ENCODE results near the gene BFAR.

BFAR gene

DNA sequence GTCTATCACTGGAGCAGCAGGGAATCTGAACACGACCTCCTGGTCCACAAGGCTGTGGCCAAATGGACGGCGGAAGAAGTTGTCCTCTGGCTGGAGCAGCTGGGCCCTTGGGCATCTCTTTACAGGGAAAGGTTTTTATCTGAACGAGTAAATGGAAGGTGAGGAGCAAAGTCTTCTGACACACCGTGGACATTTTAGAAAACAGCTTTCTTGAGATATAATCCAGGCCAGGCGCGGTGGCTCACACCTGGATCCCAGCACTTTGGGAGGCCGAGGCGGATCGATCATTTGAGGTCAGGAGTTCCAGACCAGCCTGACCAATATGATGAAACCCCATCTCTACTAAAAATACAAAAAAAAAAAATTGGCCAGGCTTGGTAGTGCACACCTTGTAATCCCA, 17.1 kb downstream of the BFAR start:
- no peak overlapping the region for H3K9ac ChIP-seq (ENCODE audit: low read length)
- no peaks in the 10 kb centered on the region for H3K9me2 ChIP-seq (ENCODE audit: low read depth, low read length)
- no peak overlapping the region for H2AFZ ChIP-seq (ENCODE audit: low read length)
- H3F3A ChIP-seq (ENCODE audit: insufficient read depth, low read length): no peaks in the 10 kb centered on the region
- no peak for TF ChIP-seq EZH2 (IDR thresholded peaks at IDR 0.05; ENCODE audit: borderline replicate concordance, low read length)
- TF ChIP-seq, protein P1, sequence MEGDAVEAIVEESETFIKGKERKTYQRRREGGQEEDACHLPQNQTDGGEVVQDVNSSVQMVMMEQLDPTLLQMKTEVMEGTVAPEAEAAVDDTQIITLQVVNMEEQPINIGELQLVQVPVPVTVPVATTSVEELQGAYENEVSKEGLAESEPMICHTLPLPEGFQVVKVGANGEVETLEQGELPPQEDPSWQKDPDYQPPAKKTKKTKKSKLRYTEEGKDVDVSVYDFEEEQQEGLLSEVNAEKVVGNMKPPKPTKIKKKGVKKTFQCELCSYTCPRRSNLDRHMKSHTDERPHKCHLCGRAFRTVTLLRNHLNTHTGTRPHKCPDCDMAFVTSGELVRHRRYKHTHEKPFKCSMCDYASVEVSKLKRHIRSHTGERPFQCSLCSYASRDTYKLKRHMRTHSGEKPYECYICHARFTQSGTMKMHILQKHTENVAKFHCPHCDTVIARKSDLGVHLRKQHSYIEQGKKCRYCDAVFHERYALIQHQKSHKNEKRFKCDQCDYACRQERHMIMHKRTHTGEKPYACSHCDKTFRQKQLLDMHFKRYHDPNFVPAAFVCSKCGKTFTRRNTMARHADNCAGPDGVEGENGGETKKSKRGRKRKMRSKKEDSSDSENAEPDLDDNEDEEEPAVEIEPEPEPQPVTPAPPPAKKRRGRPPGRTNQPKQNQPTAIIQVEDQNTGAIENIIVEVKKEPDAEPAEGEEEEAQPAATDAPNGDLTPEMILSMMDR (IDR thresholded peaks at IDR 0.05; ENCODE audit: low read length): no peak
- no peak overlapping the region for H3K4me2 ChIP-seq (ENCODE audit: low read length)
- H3K36me3 ChIP-seq (ENCODE audit: insufficient read depth, low read length): peaks cover 90% of the 10 kb centered on the region
- no peak overlapping the region for H3K27ac ChIP-seq (ENCODE audit: low read depth, low read length, poor library complexity, severe bottlenecking)
- no peak overlapping the region for H3K4me3 ChIP-seq (ENCODE audit: low read depth, low read length, poor library complexity, severe bottlenecking)
- no peaks in the 10 kb centered on the region for H3K4me1 ChIP-seq (ENCODE audit: insufficient read depth, low read length, severe bottlenecking)
- H3K27me3 ChIP-seq (ENCODE audit: insufficient read depth, low read length): no peaks in the 10 kb centered on the region
- H3K9me3 ChIP-seq (ENCODE audit: low read length): no peaks in the 10 kb centered on the region
- H4K20me1 ChIP-seq (ENCODE audit: insufficient read depth, low read length): 0 out of 2 replicates have a peak, but pooled peaks cover 2% of the 10 kb centered on the region
- no peaks in the 10 kb centered on the region; the same call in 1 of the 2 replicates for H3K79me2 ChIP-seq (ENCODE audit: insufficient read depth, low read length)

DNA sequence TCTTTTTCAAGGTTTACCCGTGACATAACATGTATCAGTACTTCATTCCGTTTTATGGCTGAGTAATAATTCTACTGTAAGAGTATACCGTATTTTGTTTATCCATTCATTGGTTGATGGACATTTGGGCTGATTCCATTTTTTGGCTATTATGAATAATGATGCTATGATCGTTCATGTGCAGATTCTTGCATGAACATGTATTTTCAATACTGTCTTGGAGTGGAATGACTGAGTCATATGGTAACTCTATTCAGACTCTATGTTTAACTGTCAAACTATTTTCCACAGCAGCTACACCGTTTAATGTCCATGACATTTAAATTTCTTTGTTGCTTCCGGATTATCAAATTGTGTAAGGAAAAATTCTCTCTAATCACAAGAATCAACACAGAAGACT, 17.9 kb downstream of the BFAR start:
- no peak overlapping the region for H3K9ac ChIP-seq (ENCODE audit: low read length)
- no peak overlapping the region for H3K4me3 ChIP-seq (ENCODE audit: low read depth, low read length, poor library complexity, severe bottlenecking)
- no peaks in the 10 kb centered on the region for H3K27me3 ChIP-seq (ENCODE audit: insufficient read depth, low read length)
- TF ChIP-seq EZH2 (IDR thresholded peaks at IDR 0.05; ENCODE audit: borderline replicate concordance, low read length): no peak
- TF ChIP-seq, protein P1 (IDR thresholded peaks at IDR 0.05; ENCODE audit: low read length): no peak
- H3K9me3 ChIP-seq (ENCODE audit: low read length): no peaks in the 10 kb centered on the region
- H3K4me1 ChIP-seq (ENCODE audit: insufficient read depth, low read length, severe bottlenecking): no peaks in the 10 kb centered on the region
- H2AFZ ChIP-seq (ENCODE audit: low read length): no peak overlapping the region
- no peak overlapping the region for H3K4me2 ChIP-seq (ENCODE audit: low read length)
- no peaks in the 10 kb centered on the region for H3K79me2 ChIP-seq (ENCODE audit: insufficient read depth, low read length)
- H3K9me2 ChIP-seq (ENCODE audit: low read depth, low read length): no peaks in the 10 kb centered on the region
- no peaks in the 10 kb centered on the region for H4K20me1 ChIP-seq (ENCODE audit: insufficient read depth, low read length)
- no peak overlapping the region for H3K27ac ChIP-seq (ENCODE audit: low read depth, low read length, poor library complexity, severe bottlenecking)
- no peaks in the 10 kb centered on the region for H3F3A ChIP-seq (ENCODE audit: insufficient read depth, low read length)
- H3K36me3 ChIP-seq (ENCODE audit: insufficient read depth, low read length): peaks cover 88% of the 10 kb centered on the region

DNA sequence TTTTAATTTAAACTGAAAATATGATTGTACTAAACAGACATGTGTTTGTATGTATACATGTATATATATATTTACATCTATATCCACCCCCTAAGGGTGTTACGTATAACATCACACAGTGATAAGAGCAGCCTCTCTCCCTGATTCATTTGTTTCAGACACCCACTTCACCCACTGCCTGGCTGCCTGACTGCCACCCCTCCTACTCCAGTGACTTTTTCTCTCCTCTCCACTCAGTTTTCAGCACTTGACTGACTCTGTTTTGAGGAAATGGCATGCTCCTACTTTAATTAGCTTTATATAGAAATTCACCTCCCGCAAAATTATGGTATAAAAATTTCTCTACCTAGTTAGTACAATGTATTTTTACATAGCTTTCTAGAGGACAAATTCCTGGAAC, 20.0 kb downstream of the BFAR start:
- Histone ChIP-seq H3K4me2 (ENCODE audit: low read length) (no peak overlapping the region), H3K27me3 (ENCODE audit: insufficient read depth, low read length) (no peaks in the 10 kb centered on the region), H2AFZ (ENCODE audit: low read length) (no peak overlapping the region), H3K4me1 (ENCODE audit: insufficient read depth, low read length, severe bottlenecking) (peaks cover 5% of the 10 kb centered on the region), H3K27ac (ENCODE audit: low read depth, low read length, poor library complexity, severe bottlenecking) (no peak overlapping the region), H3K79me2 (ENCODE audit: insufficient read depth, low read length) (no peaks in the 10 kb centered on the region), H4K20me1 (ENCODE audit: insufficient read depth, low read length) (no peaks in the 10 kb centered on the region), H3K9me2 (ENCODE audit: low read depth, low read length) (no peaks in the 10 kb centered on the region), H3K9me3 (ENCODE audit: low read length) (no peaks in the 10 kb centered on the region), H3F3A (ENCODE audit: insufficient read depth, low read length) (no peaks in the 10 kb centered on the region), H3K36me3 (ENCODE audit: insufficient read depth, low read length) (peaks cover 88% of the 10 kb centered on the region), H3K9ac (ENCODE audit: low read length) (no peak overlapping the region), H3K4me3 (ENCODE audit: low read depth, low read length, poor library complexity, severe bottlenecking) (no peak overlapping the region)
- TF ChIP-seq EZH2 (IDR thresholded peaks at IDR 0.05; ENCODE audit: borderline replicate concordance, low read length): no peak
- TF ChIP-seq, protein P1 (IDR thresholded peaks at IDR 0.05; ENCODE audit: low read length): no peak
